Measurements from ENCODE around the gene STOML2. TPM values are rescaled to one million over a fixed set of nuclear protein-coding genes. Genes with fewer than 3 reads are reported as not detected.

STOML2 gene
- total RNA-seq, 1 experiment from 2014 or later, result 198 TPM

DNA sequence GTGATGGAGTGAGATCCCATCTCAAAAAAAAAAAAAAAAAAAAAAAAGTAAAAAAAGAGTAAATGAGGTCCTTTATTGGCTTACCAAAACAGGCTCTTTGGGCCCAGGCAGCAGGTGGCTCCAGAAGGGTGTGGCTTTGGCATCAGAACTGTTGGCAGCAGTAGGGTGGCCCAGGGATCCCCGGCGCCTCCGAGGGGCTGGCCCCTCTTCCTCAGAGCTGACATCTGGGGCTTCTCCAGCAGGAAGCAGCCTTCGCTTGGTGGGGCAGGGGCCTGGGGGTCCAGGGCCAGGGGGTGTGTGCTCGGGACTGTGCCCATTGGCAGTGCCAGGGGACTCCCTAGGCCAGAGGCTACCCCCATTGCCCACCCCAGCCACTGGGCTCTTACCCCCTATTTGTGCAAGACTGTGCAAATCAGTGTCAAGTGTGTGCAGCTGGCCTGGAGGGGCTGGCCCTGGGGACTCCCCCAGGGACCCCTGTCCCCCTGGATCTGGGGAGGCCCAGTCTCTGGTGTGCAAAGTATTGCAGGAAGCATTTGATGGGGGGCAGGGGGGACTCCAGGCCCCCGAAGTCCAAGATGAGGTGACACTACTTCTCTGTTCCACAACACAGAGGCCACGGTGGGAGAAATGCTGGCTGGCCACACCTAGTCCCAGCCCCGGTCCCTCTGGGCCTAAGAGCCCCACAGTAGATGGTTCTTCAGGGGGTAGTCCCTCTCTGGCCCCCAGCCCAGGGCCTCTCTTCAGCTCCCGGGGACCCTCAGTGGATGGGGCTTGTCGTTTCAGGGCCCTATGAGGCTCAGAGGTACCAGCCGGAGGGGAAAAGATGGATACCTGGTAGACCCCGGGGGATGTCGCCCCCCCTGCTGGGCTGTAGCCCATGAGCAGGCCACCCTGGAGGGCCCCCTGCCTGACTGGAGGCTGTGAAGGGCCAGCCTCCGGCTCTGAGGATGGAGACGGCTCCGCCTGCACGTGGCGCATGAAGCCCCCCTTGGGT is 4.7 kb upstream of the STOML2 start:
- no peak for DNase-seq (ENCODE audit: low spot score)

DNA sequence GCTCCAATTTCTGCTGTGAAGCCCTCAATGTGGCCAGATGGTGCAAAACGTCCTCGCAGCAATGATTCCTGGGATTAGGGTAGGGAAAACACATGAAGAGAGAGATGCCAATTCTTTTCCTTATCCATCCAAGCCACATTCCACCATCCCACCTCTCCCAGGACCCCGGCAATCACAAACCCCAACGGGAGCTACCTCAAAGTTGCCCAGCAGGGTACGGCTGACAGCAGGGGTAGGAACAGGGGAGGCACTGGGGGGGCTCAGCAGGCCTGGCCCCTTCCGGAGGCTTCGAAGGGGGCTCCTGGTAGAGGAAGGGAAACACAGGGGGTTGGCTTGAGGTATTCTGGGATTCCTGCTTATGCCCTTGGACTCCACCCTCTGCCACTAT is 3.4 kb upstream of the STOML2 start:
- DNase-seq (ENCODE audit: low spot score), result no peak

DNA sequence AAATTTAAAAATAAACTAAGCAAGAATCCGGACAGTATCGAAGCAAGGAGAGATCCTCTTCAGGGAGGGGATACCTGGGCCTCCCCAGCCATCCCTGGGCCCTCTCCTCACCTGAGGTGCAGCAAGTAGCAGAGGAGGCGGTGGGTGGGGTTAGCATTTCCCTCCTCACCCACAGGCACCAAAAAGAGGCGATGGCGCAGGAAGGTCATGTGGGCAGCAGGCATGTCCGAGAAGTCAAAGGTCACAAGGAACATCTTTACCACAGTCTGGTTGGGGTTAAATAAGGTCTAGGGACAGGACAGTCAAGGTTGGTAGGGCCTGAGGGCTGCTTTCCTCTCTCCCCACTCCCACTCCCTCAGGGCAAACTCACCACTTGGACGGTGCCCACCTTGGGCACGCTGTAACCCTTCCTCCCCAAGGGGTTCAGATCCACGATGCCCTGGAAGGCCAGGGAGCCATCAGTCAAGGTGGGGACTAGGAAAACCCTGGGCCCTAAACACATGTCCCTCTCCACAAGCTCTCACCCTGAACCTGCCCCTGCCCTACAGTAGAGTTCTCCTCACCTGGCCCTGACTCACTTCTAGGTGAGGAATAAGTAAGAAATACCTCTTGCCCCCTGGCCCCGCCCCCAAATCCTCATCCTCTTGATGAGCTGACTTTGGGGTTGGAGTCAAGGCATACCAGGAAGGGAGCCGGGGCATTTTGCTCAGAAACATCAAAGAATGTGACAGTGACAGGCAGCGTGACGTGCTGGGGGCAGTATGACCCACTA is 2.8 kb upstream of the STOML2 start:
- DNase-seq (ENCODE audit: low spot score), result no peak

DNA sequence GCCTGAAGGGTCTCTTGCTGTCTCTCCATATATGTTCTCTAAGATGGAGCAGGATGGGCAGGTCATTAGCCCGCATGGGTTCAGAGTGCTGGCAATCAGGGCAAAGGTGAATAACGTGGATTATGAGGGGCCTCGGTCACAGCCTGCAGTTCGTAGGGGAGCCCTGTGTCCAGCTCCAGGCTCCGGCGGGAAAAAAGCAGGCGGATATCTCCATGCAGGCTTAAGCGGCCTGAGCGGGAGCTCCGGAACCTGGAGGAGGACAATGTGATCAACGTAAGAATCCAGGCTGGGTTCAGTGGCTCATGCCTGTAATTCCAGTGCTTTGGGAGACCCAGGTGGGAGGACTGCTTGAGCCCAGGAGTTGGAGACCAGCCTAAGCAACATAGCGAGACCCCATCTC is 2.2 kb upstream of the STOML2 start:
- no peak for DNase-seq (ENCODE audit: low spot score)

DNA sequence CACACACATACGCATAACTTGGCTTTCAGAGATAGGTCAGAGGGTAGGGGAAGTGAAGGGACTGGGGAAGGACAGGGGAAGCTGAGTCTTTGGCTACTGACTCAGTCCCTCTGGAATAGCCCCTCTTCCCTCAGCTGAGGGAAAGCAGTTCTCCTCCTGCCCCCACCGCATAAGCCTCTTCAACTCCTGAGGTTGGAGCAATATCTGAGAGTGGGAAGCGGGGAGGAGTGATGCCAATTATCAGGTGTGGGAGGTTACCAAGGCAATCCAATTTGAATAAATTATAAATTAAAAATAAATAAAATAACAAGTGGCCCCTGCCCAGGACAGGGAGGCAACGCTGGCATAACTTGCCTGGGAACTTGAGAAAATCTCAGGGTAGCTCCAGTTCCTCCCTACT is 1.7 kb upstream of the STOML2 start:
- no peak for DNase-seq (ENCODE audit: low spot score)

DNA sequence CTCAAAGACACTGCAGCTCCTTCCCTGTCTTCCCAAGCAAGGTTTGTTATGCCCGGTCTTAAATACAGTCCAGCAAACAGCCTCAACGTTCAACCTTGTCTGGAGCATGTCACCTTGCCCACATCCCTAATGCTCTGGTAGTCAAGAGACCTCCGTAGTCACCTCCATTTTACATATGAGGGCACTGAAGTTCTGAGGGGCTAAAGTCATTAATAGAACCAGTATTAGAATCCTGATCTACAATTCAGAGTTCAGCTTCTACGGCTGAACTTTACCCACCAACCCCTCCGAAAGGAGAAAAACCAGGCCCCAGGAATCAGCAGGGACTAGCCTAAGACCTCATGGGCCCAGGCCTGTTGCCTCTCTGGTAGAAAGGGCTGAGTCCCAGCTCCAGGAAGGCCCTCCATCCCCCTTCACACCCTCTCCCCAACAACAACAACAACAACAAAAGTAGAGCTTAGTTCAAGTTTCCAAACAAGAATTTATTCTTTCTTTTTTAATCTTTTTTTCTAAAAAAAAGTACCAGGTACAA is 795 bp upstream of the STOML2 start:
- no peak for DNase-seq (ENCODE audit: low spot score)

DNA sequence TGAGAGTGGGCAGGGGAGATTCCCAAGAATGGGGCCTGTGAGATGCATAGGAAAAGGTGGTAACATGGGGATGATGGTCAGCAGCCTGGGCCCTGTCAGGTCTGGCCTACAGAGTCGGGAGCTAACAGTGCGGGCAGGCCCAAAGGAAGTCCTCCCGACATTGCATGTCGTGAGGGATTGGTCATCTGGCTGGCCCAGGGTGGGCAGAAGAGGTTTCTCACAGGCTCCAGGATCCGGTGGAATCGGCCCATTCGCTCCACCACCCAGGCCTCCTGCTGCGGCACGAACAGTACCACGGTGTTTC is 514 bp downstream of the STOML2 start:
- DNase-seq (ENCODE audit: low spot score), result no peak

DNA sequence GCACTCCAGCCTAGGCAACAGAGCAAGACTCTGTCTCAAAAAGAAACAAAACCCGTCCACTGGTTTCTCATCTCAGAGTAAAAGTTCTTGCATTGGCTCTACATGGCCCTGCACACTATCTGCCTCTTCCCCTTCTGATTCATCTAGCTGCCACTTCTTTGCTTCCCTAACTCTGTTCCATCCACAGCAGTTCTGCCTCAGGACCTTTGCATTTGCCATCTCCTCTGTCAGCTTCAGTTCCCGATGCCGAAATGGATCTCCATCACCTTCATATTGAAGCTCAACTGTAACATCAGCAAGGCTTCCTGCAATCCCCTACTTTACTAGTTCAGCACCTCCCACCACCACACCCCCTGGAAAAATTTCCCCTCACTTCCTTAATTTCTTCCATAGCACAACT is 5.4 kb downstream of the STOML2 start:
- DNase-seq (ENCODE audit: low spot score), result no peak

DNA sequence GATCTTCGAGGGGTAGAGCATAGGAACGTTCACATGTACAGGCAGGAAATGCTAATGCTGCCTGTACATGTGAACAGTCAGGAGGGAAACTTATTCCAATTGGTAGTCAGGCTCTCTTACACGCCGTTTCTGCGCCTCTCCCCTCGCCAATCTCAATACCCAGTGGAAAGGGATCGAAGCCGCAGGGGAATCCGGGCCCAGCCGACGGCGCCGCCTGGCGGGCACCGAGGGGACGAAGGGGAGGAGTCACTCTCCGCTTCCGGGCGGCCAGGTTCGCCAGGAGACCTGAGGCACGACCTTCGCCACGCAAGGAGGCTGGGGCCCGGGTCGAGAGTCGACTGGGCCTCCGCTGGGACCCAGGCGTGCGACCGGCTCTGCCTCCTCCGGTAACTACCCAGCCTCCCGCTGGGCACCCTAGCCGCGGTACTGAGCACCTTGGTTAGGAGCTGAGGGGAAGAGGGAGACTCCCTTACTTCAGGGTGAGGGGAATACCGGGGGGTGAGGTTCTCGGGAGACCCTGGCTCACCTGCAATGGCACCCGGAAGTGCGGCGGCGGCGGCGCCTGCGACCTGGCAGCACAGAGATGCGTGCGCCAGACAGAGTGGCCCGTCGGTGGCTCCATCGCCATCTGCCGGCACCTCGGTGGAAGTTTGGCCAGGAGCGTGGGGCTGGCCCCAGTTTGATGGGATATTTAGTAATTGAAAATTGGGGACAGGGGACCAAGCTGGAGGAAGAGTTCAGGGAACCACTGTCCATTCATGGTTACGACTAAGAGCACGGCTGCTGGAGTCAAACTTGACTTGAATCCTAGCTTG is 6.7 kb downstream of the STOML2 start, which contains the start of gene PIGO:
TSS of gene PIGO (minus strand) at position 557 of the 815 bp plus-strand sequence. CDS start 1,026 bp downstream, outside the sequence.
- peak; percentile 89 for DNase-seq (ENCODE audit: low spot score)

DNA sequence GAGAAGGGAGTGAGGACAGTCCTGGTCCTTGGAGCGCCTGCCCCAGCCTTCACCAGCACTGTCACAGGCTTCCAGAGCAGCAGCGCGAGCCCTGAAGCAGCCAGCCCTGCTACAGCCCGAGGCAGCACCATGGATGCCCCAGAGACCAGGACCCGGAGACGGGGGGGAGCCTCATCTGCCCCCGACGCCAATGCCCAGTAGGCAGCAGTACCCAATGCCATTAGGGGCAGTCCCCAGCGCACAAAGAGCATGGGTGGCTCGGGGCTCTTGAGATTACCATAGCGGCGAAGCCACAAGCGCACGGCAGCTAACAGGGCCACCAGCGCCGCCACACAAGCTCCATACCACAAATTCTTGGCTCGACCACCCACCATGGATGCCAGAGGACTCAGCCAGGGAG is 11.4 kb downstream of the STOML2 start:
- DNase-seq (ENCODE audit: low spot score), result no peak

DNA sequence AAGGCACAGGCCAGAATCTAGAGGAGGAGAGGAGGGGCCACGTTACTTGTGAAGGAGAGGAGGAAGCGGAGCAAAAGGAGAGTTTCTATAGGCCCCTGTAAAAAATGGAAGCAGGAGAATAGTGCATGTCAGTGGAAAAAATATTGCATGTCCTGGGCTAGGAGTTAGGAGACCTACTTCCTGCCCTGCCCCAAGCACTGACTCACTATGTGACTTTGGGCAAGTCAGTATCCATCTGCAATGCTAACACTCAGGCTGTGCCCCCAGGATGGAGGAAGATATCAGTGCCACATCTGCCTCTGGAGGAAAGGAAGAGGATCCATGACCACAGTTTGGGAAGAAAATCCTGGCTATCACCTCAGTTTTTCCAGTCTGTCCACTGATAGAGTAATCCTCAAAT is 13.5 kb downstream of the STOML2 start:
- DNase-seq (ENCODE audit: low spot score), result no peak

DNA sequence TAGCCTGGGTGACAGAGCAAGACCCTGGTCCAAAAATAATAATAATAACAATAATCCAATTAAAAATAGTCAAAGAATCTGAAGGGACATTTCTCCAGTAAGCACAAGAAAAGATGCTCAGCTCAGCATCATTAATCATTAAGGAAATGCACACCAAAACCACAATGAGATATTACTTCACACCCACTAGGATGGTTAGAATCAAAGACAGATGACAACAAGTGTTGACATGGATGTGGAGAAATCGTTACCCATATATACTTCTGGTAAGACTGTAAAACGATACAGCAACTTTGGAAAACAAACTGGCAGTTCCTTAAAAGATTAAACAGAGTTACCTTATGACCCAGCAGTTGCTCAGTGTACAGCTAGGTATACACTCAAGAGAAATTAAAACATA is 17.9 kb downstream of the STOML2 start:
- DNase-seq (ENCODE audit: low spot score), result no peak

DNA sequence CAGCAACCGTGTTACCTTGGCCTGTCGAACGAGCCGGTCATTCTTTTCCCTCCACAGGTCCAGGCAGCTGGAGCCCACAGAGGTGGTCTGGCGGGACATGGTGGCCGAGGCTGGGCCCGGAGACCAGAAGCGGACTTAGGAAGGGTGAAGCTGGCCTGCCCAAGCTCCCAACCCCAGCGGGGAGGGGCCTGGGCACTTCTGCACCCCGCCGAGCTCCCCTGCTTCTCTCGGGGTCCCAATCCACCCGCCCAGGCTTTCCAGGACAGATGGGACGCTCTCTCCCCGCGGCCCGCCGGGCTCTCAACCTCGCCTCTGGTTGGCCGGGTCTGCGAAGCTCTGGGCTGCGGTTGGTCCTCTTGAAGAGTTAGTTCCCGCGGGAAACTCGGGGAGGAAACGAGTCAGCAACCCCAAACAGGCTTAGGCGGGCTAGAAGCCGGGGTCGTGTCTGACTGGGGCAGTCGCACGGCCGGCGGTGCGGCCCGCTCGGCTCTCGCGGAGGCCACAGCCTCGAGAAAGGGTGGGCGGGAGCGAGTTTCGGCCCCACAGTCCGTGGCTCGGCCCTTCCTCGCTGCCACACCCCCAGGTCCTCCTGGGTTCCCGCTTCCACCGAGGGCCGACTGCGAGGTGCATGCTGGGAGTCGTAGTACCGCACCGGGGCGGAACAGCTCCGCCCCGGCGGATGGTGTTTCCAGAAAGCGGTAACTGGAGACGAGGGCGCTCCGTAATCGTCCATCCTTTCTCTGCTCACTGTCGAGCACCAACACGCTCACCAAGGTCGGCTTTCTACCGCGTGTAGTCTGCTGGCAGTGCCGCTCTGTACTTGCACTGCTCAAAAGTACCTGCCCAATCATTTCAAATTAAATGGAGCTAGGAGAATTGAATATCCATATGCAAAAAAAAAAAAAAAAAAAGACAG is 23.2 kb downstream of the STOML2 start, which contains the start of gene FANCG:
TSS of gene FANCG (minus strand) at position 517 of the 916 bp plus-strand sequence. CDS start at position 99, 418 bp downstream.
- peak; percentile 91 for DNase-seq (ENCODE audit: low spot score)

DNA sequence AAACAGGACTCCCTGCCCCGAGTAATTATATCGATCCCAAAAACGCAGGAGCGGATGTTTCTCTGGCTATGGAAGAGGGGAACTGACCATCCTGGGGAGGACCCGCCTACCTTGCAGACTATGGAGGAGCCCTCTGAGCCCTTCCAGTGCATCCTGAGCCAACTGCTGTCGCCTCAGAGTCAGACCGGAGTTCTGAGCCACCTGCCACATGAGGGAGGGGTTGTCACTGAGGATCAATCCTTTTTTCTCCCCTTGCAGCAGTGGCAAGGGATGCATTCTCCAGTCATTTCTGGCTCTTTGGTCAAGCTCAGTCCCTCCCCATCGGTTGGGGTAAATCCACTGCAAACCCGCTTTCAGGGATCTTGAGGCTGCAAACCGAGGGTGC is 23.9 kb downstream of the STOML2 start:
- DNase-seq (ENCODE audit: low spot score), result no peak

DNA sequence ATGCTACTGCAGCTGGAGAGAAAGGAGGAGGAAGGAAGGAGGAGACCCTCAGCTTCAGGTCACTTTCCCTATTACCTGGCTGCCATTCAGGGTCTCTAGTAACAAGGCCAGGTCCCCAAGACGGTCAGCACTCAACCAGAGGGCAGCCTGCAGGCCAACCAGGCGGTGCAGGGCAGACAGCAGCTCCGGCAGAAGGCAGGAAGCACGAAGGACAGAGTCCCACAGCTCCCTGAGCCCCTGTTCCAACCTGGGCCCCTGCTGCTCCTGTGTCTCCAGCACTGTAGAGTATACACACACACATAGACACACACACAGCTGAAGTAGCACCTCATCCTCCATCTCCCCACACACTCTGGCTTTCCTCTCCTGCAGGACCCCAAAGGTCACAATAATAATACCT is 24.9 kb downstream of the STOML2 start:
- DNase-seq (ENCODE audit: low spot score), result no peak

DNA sequence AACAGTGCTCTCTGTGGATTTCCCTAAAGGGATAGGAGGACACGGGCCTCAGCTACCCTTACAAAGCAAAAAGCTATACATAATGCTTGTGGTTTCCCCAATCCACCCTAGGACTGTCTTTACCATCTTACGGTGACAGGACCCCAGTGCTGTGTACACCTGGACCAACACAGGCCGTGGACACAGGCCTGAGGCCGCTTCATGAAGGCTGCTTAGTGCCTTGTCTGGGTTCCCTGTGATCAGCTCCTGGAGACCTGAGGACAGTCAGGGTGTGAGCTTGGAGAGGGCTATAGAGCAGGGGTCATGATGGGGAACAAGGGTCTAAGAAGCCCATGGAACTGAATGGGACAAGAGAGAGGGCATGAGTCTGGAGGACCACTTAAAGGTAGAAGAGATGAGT is 26.1 kb downstream of the STOML2 start:
- DNase-seq (ENCODE audit: low spot score), result no peak

DNA sequence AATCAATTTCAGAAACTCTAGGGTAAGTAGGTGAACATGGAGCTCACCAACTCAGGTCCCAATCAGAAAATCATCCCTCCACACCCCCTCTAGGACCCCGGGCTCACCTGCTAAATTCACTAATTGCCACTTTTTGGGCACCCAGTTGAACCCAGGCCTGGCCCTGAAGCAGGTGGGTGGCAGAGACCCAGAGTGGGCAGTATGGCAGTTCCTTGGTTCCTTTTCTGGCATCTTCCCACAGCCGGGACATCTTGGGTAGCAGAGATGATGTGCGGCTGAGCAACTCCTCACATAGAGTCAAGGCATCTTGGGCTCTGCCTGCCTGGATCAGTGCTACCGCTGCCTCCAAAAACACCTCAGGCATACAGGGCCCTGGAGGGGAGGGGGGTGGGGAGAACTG is 27.6 kb downstream of the STOML2 start:
- DNase-seq (ENCODE audit: low spot score), result no peak

DNA sequence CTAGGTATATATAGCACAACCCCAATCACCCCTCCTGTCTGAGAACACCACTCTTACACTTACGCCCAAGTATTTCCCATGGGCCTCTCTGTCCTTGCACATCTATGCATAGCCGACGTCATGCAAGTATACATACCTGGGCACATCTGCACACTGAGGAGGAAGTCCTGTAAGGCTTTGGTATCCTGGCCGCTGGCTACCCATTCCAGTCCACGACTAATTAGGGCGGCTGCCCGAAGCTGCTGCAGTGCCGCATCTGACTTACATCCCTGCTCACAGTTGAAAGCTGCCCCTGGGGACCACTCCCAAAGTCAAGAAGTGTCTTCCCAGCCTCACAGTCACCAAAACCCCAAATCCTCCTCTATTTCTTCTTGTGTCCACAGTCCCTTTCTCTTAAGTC is 28.1 kb downstream of the STOML2 start:
- DNase-seq (ENCODE audit: low spot score), result no peak

DNA sequence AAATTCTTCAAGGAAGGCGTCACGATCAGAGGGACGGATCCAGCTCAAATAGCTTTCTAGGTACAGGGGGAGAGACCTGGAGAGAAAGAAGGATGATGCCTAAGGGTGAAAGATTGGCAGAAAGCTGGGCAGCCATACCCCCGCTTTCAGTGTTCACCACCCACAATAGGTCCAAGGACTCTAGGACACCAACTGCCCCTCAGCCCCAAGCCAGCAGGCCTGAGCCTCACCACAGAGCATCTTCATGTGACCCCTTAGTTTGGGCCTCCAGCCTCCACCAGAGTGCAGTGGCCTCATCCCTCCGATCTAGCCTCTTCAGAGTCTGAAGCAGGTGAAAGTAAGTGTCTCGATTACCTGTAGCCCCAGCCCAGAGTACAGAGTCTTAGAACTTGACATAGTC is 28.8 kb downstream of the STOML2 start:
- DNase-seq (ENCODE audit: low spot score), result no peak

DNA sequence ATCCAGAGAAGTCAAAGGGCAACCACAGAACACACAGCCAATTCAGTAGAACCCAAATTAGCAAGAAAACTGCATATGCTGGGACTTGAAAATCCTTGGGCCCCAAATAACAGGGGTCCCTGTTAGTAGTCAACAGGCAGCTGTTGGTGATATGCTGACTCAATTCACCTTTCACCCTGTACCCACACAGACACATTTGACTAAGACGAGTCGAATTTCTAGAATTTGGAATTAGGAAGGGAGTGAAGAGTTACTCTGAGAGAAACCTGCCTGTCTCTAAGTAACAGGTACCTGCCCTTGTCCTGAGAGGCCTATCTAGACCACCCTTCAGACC is 29.7 kb downstream of the STOML2 start:
- DNase-seq (ENCODE audit: low spot score), result no peak
